ENCODE results near the gene ETV7. TPM values are rescaled to one million over a fixed set of nuclear protein-coding genes. Genes with fewer than 3 reads are reported as not detected.

The ETV7 gene
- total and polyA plus RNA-seq, 2 donors (not counting 1 experiment from before 2014, with no cell fraction given) = 0.40 to 1.5 TPM

DNA sequence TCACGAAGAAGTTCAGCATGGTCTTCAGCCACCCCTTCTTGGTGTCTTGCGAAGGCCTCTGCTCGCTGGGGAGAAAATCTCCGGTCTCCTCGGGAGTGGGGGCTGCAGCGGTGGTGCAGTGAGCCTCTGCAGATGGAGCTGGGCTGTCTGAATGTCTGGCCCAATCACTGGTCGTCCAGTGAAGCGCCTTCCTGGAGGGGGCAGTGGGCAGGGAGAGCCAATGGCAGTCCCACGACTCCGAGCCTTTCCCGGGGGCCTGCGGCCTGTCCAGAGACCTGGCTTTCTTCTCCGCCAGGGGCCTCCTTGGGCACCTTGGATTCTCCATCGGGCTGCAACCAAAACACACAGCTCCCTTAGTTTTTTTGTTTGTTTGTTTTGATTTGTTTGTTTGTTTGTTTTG, 57.1 kb downstream of the ETV7 start:
- H3K27me3 ChIP-seq (ENCODE audit: control insufficient read depth, insufficient read depth, low read length) = peaks cover 55% of the 10 kb centered on the region
- H2AFZ ChIP-seq (ENCODE audit: low read length) = no peak overlapping the region
- no peak overlapping the region for H3K9ac ChIP-seq (ENCODE audit: insufficient read depth, low read length)

DNA sequence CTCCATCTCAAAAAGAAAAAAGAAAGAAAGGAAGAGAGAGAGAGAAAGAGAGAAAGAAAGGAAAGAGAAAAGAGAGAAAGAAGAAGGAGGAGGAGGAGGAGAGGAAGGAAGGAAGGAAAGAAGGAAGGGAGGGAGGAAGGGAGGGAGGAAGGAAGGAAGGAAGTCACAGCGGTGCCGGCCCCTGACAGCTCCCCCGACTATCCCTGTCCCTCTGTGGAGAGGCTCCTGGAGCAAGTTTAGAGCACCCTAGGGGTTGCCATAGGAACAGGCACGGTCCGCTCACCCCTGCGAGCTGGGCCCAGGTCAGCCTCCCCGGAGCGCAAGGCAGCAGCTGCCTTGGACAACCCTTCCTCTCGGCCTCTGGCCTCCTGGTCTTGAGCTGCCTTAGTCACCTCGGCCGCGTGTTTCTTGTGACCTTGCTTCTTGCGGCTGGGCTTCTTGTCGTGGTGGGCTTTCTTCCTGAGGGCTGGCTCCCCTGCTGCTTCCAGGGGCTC, 57.6 kb downstream of the ETV7 start:
- Histone ChIP-seq H3K27me3 (ENCODE audit: control insufficient read depth, insufficient read depth, low read length) (peaks cover 52% of the 10 kb centered on the region), H4K20me1 (ENCODE audit: control insufficient read depth, extremely low read depth, insufficient read depth, low read length) (no peaks in the 10 kb centered on the region), H3K79me2 (ENCODE audit: control insufficient read depth, insufficient read depth, low read length) (no peaks in the 10 kb centered on the region), H3K4me2 (ENCODE audit: extremely low read depth, insufficient read depth, low read length) (no peak overlapping the region), H3K9me3 (ENCODE audit: control insufficient read depth, insufficient read depth, low read depth, low read length) (no peaks in the 10 kb centered on the region), H3K27ac (ENCODE audit: insufficient read depth, low read length) (no peak overlapping the region), H3K9ac (ENCODE audit: insufficient read depth, low read length) (no peak overlapping the region), H3K4me3 (replicated peaks in 1 of 4; ENCODE audit: control extremely low read depth in 1 of 4, insufficient read depth in 1 of 4, low read depth in 3 of 4, low read length in 4 of 4) (no peak overlapping the region), H2AFZ (ENCODE audit: low read length) (no peak overlapping the region), H3K4me1 (ENCODE audit: control insufficient read depth, extremely low read depth, insufficient read depth, low read length) (no peaks in the 10 kb centered on the region), H3K36me3 (ENCODE audit: control insufficient read depth, insufficient read depth, low read length) (no peaks in the 10 kb centered on the region)
- no peak for DNase-seq (ENCODE audit: low read depth in 2 of 2)
- TF ChIP-seq, protein P1, sequence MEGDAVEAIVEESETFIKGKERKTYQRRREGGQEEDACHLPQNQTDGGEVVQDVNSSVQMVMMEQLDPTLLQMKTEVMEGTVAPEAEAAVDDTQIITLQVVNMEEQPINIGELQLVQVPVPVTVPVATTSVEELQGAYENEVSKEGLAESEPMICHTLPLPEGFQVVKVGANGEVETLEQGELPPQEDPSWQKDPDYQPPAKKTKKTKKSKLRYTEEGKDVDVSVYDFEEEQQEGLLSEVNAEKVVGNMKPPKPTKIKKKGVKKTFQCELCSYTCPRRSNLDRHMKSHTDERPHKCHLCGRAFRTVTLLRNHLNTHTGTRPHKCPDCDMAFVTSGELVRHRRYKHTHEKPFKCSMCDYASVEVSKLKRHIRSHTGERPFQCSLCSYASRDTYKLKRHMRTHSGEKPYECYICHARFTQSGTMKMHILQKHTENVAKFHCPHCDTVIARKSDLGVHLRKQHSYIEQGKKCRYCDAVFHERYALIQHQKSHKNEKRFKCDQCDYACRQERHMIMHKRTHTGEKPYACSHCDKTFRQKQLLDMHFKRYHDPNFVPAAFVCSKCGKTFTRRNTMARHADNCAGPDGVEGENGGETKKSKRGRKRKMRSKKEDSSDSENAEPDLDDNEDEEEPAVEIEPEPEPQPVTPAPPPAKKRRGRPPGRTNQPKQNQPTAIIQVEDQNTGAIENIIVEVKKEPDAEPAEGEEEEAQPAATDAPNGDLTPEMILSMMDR (conservative IDR thresholded peaks at IDR 0.05 in 1 of 2, IDR thresholded peaks at IDR 0.05 in 1 of 2; ENCODE audit: low read depth in 1 of 2, low read length in 2 of 2) = no peak
- no peak for TF ChIP-seq EZH2 (IDR thresholded peaks at IDR 0.05; ENCODE audit: low read length, missing control alignments)

More for the DNA sequence above, 57.1 kb downstream of the ETV7 start:
- no peaks in the 10 kb centered on the region for H4K20me1 ChIP-seq (ENCODE audit: control insufficient read depth, extremely low read depth, insufficient read depth, low read length)
- H3K4me3 ChIP-seq (replicated peaks in 1 of 4; ENCODE audit: control extremely low read depth in 1 of 4, insufficient read depth in 1 of 4, low read depth in 3 of 4, low read length in 4 of 4) = no peak overlapping the region
- TF ChIP-seq EZH2 (IDR thresholded peaks at IDR 0.05; ENCODE audit: low read length, missing control alignments) = no peak
- TF ChIP-seq, protein P1 (conservative IDR thresholded peaks at IDR 0.05 in 1 of 2, IDR thresholded peaks at IDR 0.05 in 1 of 2; ENCODE audit: low read depth in 1 of 2, low read length in 2 of 2) = no peak
- H3K79me2 ChIP-seq (ENCODE audit: control insufficient read depth, insufficient read depth, low read length) = no peaks in the 10 kb centered on the region
- no peaks in the 10 kb centered on the region for H3K36me3 ChIP-seq (ENCODE audit: control insufficient read depth, insufficient read depth, low read length)
- H3K9me3 ChIP-seq (ENCODE audit: control insufficient read depth, insufficient read depth, low read depth, low read length) = no peaks in the 10 kb centered on the region
- no peaks in the 10 kb centered on the region for H3K4me1 ChIP-seq (ENCODE audit: control insufficient read depth, extremely low read depth, insufficient read depth, low read length)
- H3K4me2 ChIP-seq (ENCODE audit: extremely low read depth, insufficient read depth, low read length) = no peak overlapping the region
- no peak overlapping the region for H3K27ac ChIP-seq (ENCODE audit: insufficient read depth, low read length)
- no peak for DNase-seq (ENCODE audit: low read depth in 2 of 2)

DNA sequence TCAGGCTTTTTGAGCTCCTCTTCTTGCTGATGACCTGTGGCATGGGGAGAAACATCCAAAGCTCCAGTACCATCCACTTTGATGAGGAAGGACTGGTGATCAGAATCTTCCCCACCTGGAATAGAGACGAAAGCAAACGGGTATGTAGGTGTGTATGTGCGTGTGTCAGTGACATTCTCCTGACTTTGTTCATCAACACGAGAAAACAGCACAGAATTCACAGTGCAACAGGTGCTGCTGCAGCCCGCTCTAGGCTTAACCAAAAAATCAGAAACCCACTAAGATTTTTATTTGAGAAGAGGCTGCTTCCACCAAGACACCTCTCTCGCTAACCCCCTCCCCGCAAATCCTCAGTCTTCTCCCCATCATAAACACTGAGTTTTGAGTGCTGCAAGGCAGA, 58.9 kb downstream of the ETV7 start:
- Histone ChIP-seq H4K20me1 (ENCODE audit: control insufficient read depth, extremely low read depth, insufficient read depth, low read length) (no peaks in the 10 kb centered on the region), H3K4me2 (ENCODE audit: extremely low read depth, insufficient read depth, low read length) (no peak overlapping the region), H3K4me1 (ENCODE audit: control insufficient read depth, extremely low read depth, insufficient read depth, low read length) (no peaks in the 10 kb centered on the region), H3K27me3 (ENCODE audit: control insufficient read depth, insufficient read depth, low read length) (peaks cover 42% of the 10 kb centered on the region), H3K9ac (ENCODE audit: insufficient read depth, low read length) (no peak overlapping the region), H3K4me3 (replicated peaks in 1 of 4; ENCODE audit: control extremely low read depth in 1 of 4, insufficient read depth in 1 of 4, low read depth in 3 of 4, low read length in 4 of 4) (no peak overlapping the region), H3K36me3 (ENCODE audit: control insufficient read depth, insufficient read depth, low read length) (no peaks in the 10 kb centered on the region), H3K79me2 (ENCODE audit: control insufficient read depth, insufficient read depth, low read length) (no peaks in the 10 kb centered on the region), H2AFZ (ENCODE audit: low read length) (no peak overlapping the region), H3K9me3 (ENCODE audit: control insufficient read depth, insufficient read depth, low read depth, low read length) (no peaks in the 10 kb centered on the region), H3K27ac (ENCODE audit: insufficient read depth, low read length) (no peak overlapping the region)
- DNase-seq (ENCODE audit: low read depth in 2 of 2) = no peak
- TF ChIP-seq EZH2 (IDR thresholded peaks at IDR 0.05; ENCODE audit: low read length, missing control alignments) = no peak

Data from fibroblast of lung (primary cell).